Liver (tissue), 9 donors: ENCODE data around the gene DCAKD. TPM values are rescaled to one million over a fixed set of nuclear protein-coding genes. Genes with fewer than 3 reads are reported as not detected.
A peak's percentile ranks its signal among the peaks of the same experiment; 100 is the strongest.

ENCODE experiments used
- DNase-seq: peaks from one replicate; pipeline ENCODE4 v3.0.0-alpha.2; 2017; ENCODE audit warnings: low spot score
- H3K27ac ChIP-seq, 2 donors: one replicate each; pipeline ENCODE4 v1.7.0; 2013; ENCODE audit warnings: inconsistent platforms in 2 of 2, low read length in 2 of 2, control low read depth in 1 of 2, low read depth in 1 of 2, mild to moderate bottlenecking in 1 of 2
- H3K27me3 ChIP-seq, 4 donors: one replicate each; pipeline versions ENCODE4 v1.6.1 to v1.7.0; 2013; ENCODE audit warnings: low read length in 3 of 4, inconsistent platforms in 1 of 4, mild to moderate bottlenecking in 1 of 4, moderate library complexity in 1 of 4; ENCODE audit not compliant: control insufficient read depth in 4 of 4, insufficient read depth in 4 of 4
- H3K36me3 ChIP-seq, 4 donors: one replicate each; pipeline versions ENCODE4 v1.6.1 to v1.7.0; 2013; ENCODE audit warnings: low read length in 3 of 4, mild to moderate bottlenecking in 3 of 4, low read depth in 1 of 4, moderate library complexity in 1 of 4; ENCODE audit not compliant: control insufficient read depth in 4 of 4, insufficient read depth in 3 of 4
- H3K4me1 ChIP-seq, 4 donors: one replicate each; pipeline versions ENCODE4 v1.6.1 to v1.7.0; 2013; ENCODE audit warnings: low read length in 3 of 4, mild to moderate bottlenecking in 3 of 4, moderate library complexity in 1 of 4; ENCODE audit not compliant: control insufficient read depth in 4 of 4, insufficient read depth in 4 of 4
- H3K4me3 ChIP-seq, 3 donors: one replicate each; pipeline versions ENCODE4 v1.6.1 to v1.7.0; 2013; ENCODE audit warnings: low read length in 3 of 3, control low read depth in 1 of 3, low read depth in 1 of 3, mild to moderate bottlenecking in 1 of 3
- H3K9ac ChIP-seq, 2 donors: one replicate each; pipeline ENCODE4 v1.7.0; 2013; ENCODE audit warnings: low read length in 2 of 2, mild to moderate bottlenecking in 2 of 2, moderate library complexity in 2 of 2, control low read depth in 1 of 2, low read depth in 1 of 2
- H3K9me3 ChIP-seq, 4 donors: one replicate each; pipeline versions ENCODE4 v1.6.1 to v1.7.0; 2013; ENCODE audit warnings: low read length in 3 of 4; ENCODE audit not compliant: control insufficient read depth in 4 of 4
- EGR1 ChIP-seq, 2 donors: IDR thresholded peaks; 2 replicates each; pipeline ENCODE4 v1.6.1; 2016 to 2018; ENCODE audit warnings: antibody characterized with exemption in 2 of 2, low read depth in 2 of 2
- FOXA1 ChIP-seq: IDR thresholded peaks from 2 replicates; pipeline ENCODE4 v1.6.1; 2016; ENCODE audit warnings: antibody characterized with exemption
- FOXA2 ChIP-seq: IDR thresholded peaks from 2 replicates; pipeline ENCODE4 v1.6.1; 2016; ENCODE audit warnings: antibody characterized with exemption
- GABPA ChIP-seq, 2 donors: IDR thresholded peaks in 1 of 2; conservative IDR thresholded peaks in 1 of 2; 2 replicates each; pipeline ENCODE4 v1.6.1; 2016; ENCODE audit warnings: antibody characterized with exemption in 2 of 2, mild to moderate bottlenecking in 1 of 2, moderate library complexity in 1 of 2
- HNF4A ChIP-seq, 2 donors: conservative IDR thresholded peaks; 2 replicates each; pipeline ENCODE4 v1.6.1; 2016; ENCODE audit warnings: antibody characterized with exemption in 2 of 2, mild to moderate bottlenecking in 2 of 2
- HNF4G ChIP-seq: IDR thresholded peaks from 2 replicates; pipeline ENCODE4 v1.6.1; 2016; ENCODE audit warnings: antibody characterized with exemption
- JUND ChIP-seq, 2 donors: IDR thresholded peaks; 2 replicates each; pipeline ENCODE4 v1.6.1; 2016; ENCODE audit warnings: antibody characterized with exemption in 2 of 2
- NR2F2 ChIP-seq: IDR thresholded peaks from 2 replicates; pipeline ENCODE4 v1.6.1; 2016; ENCODE audit warnings: antibody characterized with exemption
- RAD21 ChIP-seq, 2 donors: IDR thresholded peaks; 2 replicates each; pipeline ENCODE4 v1.6.1; 2016; ENCODE audit warnings: antibody characterized with exemption in 2 of 2, mild to moderate bottlenecking in 2 of 2
- RXRA ChIP-seq, 2 donors: IDR thresholded peaks; 2 replicates each; pipeline ENCODE4 v1.6.1; 2017 to 2018; ENCODE audit warnings: antibody characterized with exemption in 2 of 2, mild to moderate bottlenecking in 1 of 2
- SP1 ChIP-seq: IDR thresholded peaks from 2 replicates; pipeline ENCODE4 v1.6.1; 2018; ENCODE audit warnings: antibody characterized with exemption, mild to moderate bottlenecking
- TAF1 ChIP-seq: conservative IDR thresholded peaks from 2 replicates; pipeline ENCODE4 v1.6.1; 2016; ENCODE audit warnings: antibody characterized with exemption, mild to moderate bottlenecking
- YY1 ChIP-seq: IDR thresholded peaks from 2 replicates; pipeline ENCODE4 v1.6.1; 2016; ENCODE audit warnings: antibody characterized with exemption, mild to moderate bottlenecking
- WGBS: extraction: QIAGEN DNeasy Blood & Tissue Kit; methylation state at CpG from one replicate; pipeline ENCODE4 v1.1.7; 2013; 5-methylcytosine and 5-hydroxymethylcytosine counted together
- polyA plus RNA-seq, 2 donors: library from polyadenylated mRNA; stranded (reverse) in 1 of 2; unstranded in 1 of 2; fragments of 200-250 nt in 1 of 2; fragments of >200 nt in 1 of 2; fragmentation: Nextera tagmentation in 1 of 2; extraction: Ambion mirVana in 1 of 2; gene quantifications; one replicate each; pipeline versions ENCODE4 v1.2.1 to v1.2.3, GENCODE V29; 2013 to 2015
- total RNA-seq, 2 donors: library from RNA; depleted of rRNA; stranded (reverse); fragments of >200 nt; gene quantifications; one replicate each; pipeline ENCODE4 v1.2.3, GENCODE V29; 2014
- TF ChIP-seq, protein P1 (sequence below): IDR thresholded peaks from 2 replicates; pipeline ENCODE4 v1.6.1; 2016; ENCODE audit warnings: antibody characterized with exemption, mild to moderate bottlenecking
- TF ChIP-seq, protein P2 (sequence below): IDR thresholded peaks from 2 replicates; pipeline ENCODE4 v1.6.1; 2016; ENCODE audit warnings: antibody characterized with exemption
- TF ChIP-seq, protein P3 (sequence below): IDR thresholded peaks from 2 replicates; pipeline ENCODE4 v1.6.1; 2016; ENCODE audit warnings: antibody characterized with exemption
- TF ChIP-seq, protein P4 (sequence below): fragments of 150-350 bp; IDR thresholded peaks from 2 replicates; pipeline ENCODE4 v1.5.1; 2017; ENCODE audit warnings: improper control_type of control experiment, low read depth, low read length; ENCODE audit not compliant: missing input control
- donor health status: healthy.
- donor health status: healthy.
- donor health status: healthy.
- donor health status: healthy.
- donor health status: healthy.

DCAKD gene
- total and polyA plus RNA-seq, 4 donors = 9.7 to 22.9 (median 14.6) TPM

DNA sequence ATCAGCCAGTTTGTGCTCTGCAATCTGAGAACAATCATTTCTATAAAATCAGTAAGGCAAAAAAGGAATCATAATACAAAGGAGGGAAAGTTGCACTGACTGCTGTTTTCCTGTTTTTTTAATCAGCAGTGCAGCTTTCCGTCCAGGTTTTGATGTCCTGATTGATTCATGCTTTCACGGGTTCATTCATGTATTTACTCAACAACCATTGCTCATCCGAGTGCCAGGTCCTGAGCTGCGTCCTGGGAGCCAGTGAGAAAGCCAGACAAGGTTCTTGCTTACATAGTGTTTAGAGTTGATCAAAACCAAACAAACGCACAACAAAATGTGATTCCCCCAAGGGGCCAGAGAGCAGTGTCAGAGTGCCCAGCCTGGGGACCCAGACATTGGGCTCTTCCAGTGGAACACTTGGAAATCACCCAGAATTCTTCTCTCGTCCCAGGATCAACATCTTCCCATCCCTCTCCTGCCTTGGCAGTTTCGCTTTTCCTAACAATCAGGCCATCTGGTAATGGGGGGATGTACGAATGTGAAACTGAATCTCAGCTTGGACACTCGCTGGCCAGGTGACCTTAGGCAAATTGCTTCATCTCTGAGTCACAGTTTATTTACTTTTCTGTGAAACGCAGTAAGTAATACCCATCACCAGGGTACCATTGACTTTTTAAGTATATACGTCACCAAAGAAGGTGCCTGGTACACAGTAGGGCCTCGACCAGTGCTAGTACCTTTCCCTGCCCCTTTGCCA lies 70.0 kb downstream of the DCAKD start (continued):
- TF ChIP-seq, protein P1, sequence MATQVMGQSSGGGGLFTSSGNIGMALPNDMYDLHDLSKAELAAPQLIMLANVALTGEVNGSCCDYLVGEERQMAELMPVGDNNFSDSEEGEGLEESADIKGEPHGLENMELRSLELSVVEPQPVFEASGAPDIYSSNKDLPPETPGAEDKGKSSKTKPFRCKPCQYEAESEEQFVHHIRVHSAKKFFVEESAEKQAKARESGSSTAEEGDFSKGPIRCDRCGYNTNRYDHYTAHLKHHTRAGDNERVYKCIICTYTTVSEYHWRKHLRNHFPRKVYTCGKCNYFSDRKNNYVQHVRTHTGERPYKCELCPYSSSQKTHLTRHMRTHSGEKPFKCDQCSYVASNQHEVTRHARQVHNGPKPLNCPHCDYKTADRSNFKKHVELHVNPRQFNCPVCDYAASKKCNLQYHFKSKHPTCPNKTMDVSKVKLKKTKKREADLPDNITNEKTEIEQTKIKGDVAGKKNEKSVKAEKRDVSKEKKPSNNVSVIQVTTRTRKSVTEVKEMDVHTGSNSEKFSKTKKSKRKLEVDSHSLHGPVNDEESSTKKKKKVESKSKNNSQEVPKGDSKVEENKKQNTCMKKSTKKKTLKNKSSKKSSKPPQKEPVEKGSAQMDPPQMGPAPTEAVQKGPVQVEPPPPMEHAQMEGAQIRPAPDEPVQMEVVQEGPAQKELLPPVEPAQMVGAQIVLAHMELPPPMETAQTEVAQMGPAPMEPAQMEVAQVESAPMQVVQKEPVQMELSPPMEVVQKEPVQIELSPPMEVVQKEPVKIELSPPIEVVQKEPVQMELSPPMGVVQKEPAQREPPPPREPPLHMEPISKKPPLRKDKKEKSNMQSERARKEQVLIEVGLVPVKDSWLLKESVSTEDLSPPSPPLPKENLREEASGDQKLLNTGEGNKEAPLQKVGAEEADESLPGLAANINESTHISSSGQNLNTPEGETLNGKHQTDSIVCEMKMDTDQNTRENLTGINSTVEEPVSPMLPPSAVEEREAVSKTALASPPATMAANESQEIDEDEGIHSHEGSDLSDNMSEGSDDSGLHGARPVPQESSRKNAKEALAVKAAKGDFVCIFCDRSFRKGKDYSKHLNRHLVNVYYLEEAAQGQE = peak; percentile 79
- TF ChIP-seq HNF4G = no peak
- peak in 1 of 2 donors; percentile 15 for TF ChIP-seq RAD21 (IDR thresholded peaks at IDR 0.05)
- peak in 1 of 2 donors; percentile 16 for TF ChIP-seq EGR1 (IDR thresholded peaks at IDR 0.05; ENCODE audit: low read depth in 2 of 2)
- peak; percentile 87 for TF ChIP-seq YY1
- TF ChIP-seq NR2F2 = peak; percentile 15
- TF ChIP-seq HNF4A (conservative IDR thresholded peaks at IDR 0.05) = peak; percentile 32 to 62
- peak; percentile 98 for TF ChIP-seq JUND (IDR thresholded peaks at IDR 0.05)

DNA sequence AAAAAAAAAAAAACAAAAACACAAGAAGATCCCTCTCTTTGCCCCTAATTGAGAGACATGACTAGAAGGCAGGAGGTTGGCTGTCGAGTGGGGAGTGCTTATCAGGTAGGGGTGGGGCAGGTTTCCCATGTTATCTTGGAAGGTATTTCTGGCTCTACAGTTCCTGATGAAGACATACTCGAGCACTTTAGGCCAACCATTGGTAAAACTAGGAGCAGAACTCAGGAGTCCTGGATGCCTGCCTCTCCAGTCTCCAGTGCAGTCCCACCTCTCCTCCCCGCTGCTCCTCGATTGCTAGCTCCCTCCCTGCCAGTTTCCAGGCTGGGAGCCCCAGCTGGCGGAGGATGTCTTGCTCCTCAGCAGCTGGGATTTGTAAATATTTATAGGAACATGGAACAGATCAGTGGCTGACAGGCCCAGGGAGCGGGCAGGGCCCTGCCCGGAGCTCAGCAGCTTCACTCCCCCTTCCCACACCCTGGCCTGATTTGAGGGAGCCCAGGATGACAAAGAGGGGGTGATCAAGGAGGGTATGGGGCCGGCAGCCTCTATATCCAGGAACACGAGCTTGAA lies 71.9 kb downstream of the DCAKD start:
- no peaks in the 10 kb centered on the region for H3K27me3 ChIP-seq
- H3K27ac ChIP-seq = peak overlapping the region in 1 of 2 donors; percentile 37
- H3K4me1 ChIP-seq = peaks cover 7 to 19% (median 14%) of the 10 kb centered on the region in 4 donors
- TF ChIP-seq RXRA (IDR thresholded peaks at IDR 0.05) (no peak), TAF1 (no peak), RAD21 (IDR thresholded peaks at IDR 0.05) (no peak), FOXA2 (no peak), NR2F2 (no peak), SP1 (no peak), HNF4G (no peak), JUND (IDR thresholded peaks at IDR 0.05) (no peak), FOXA1 (no peak), GABPA (IDR thresholded peaks at IDR 0.05 in 1 of 2, conservative IDR thresholded peaks at IDR 0.05 in 1 of 2) (no peak)
- TF ChIP-seq, protein P2, sequence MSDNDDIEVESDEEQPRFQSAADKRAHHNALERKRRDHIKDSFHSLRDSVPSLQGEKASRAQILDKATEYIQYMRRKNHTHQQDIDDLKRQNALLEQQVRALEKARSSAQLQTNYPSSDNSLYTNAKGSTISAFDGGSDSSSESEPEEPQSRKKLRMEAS = no peak
- TF ChIP-seq, protein P3, sequence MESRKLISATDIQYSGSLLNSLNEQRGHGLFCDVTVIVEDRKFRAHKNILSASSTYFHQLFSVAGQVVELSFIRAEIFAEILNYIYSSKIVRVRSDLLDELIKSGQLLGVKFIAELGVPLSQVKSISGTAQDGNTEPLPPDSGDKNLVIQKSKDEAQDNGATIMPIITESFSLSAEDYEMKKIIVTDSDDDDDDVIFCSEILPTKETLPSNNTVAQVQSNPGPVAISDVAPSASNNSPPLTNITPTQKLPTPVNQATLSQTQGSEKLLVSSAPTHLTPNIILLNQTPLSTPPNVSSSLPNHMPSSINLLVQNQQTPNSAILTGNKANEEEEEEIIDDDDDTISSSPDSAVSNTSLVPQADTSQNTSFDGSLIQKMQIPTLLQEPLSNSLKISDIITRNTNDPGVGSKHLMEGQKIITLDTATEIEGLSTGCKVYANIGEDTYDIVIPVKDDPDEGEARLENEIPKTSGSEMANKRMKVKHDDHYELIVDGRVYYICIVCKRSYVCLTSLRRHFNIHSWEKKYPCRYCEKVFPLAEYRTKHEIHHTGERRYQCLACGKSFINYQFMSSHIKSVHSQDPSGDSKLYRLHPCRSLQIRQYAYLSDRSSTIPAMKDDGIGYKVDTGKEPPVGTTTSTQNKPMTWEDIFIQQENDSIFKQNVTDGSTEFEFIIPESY = no peak
- TF ChIP-seq, protein P4, sequence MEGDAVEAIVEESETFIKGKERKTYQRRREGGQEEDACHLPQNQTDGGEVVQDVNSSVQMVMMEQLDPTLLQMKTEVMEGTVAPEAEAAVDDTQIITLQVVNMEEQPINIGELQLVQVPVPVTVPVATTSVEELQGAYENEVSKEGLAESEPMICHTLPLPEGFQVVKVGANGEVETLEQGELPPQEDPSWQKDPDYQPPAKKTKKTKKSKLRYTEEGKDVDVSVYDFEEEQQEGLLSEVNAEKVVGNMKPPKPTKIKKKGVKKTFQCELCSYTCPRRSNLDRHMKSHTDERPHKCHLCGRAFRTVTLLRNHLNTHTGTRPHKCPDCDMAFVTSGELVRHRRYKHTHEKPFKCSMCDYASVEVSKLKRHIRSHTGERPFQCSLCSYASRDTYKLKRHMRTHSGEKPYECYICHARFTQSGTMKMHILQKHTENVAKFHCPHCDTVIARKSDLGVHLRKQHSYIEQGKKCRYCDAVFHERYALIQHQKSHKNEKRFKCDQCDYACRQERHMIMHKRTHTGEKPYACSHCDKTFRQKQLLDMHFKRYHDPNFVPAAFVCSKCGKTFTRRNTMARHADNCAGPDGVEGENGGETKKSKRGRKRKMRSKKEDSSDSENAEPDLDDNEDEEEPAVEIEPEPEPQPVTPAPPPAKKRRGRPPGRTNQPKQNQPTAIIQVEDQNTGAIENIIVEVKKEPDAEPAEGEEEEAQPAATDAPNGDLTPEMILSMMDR = no peak
- TF ChIP-seq, protein P1 = no peak
- no peaks in the 10 kb centered on the region for H3K36me3 ChIP-seq
- H3K9me3 ChIP-seq = no peaks in the 10 kb centered on the region
- WGBS = 58% methylated on average over 9 of the region's 9 CpGs
- H3K4me3 ChIP-seq = no peak overlapping the region
- DNase-seq = no peak
- H3K9ac ChIP-seq = no peak overlapping the region
